WTC11 (cell line): Measurements from ENCODE around the gene WSCD2. TPM values are rescaled to one million over a fixed set of nuclear protein-coding genes. Genes with fewer than 3 reads are reported as not detected.

Source experiments
- ATAC-seq: fragments of 200-7000 bp; cut with Tn5 transposase; 2 replicates; pipeline ENCODE4 v1.10.0; 2021; ENCODE audit warnings: mild to moderate bottlenecking, moderate library complexity
- CTCF ChIA-PET: fragments of 300-600 bp; sonication (Branson Sonifier 250); formaldehyde crosslinking; loops from one replicate; lab custom pipeline; 2021; ENCODE audit warnings: antibody characterized with exemption; lab: Charles Lee
- POLR2A ChIA-PET: fragments of 350-600 bp; sonication (Branson Sonifier 250); formaldehyde crosslinking; loops from one replicate; lab custom pipeline; 2021; ENCODE audit warnings: antibody characterized with exemption; lab: Charles Lee
- DNase-seq: peaks from one replicate; pipeline ENCODE4 v3.0.0; 2021; ENCODE audit warnings: low spot score
- H3K27ac Mint-ChIP-seq: 2 replicates; pipeline ENCODE4 v1.8.0; 2021; ENCODE audit warnings: mixed read lengths
- H3K27me3 Mint-ChIP-seq: 2 replicates; pipeline ENCODE4 v1.8.0; 2021; ENCODE audit warnings: low read depth, mild to moderate bottlenecking, moderate library complexity, mixed read lengths
- H3K36me3 Mint-ChIP-seq: 2 replicates; pipeline ENCODE4 v1.8.0; 2021; ENCODE audit warnings: mixed read lengths
- H3K4me1 Mint-ChIP-seq: 2 replicates; pipeline ENCODE4 v1.8.0; 2022; ENCODE audit warnings: mixed read lengths
- H3K4me3 Mint-ChIP-seq: 2 replicates; pipeline ENCODE4 v1.8.0; 2021; ENCODE audit warnings: mild to moderate bottlenecking, moderate library complexity, mixed read lengths
- H3K9me3 Mint-ChIP-seq: 2 replicates; pipeline ENCODE4 v1.8.0; 2021; ENCODE audit warnings: mixed read lengths
- CBFB ChIP-seq: sonication (generic); formaldehyde crosslinking; IDR thresholded peaks from 2 replicates; pipeline ENCODE4 v1.8.1; 2022; ENCODE audit warnings: mild to moderate bottlenecking, low read depth, missing genetic modification reagents
- CREM ChIP-seq: sonication (generic); formaldehyde crosslinking; IDR thresholded peaks from 2 replicates; pipeline ENCODE4 v1.8.1; 2022; ENCODE audit warnings: mild to moderate bottlenecking, missing genetic modification reagents, moderate library complexity
- E2F1 ChIP-seq: sonication (generic); formaldehyde crosslinking; IDR thresholded peaks from 2 replicates; pipeline ENCODE4 v1.8.0; 2022; ENCODE audit warnings: mild to moderate bottlenecking, missing genetic modification reagents
- E2F5 ChIP-seq: sonication (generic); formaldehyde crosslinking; IDR thresholded peaks from 2 replicates; pipeline ENCODE4 v1.8.1; 2022; ENCODE audit warnings: mild to moderate bottlenecking, moderate library complexity, missing genetic modification reagents
- ELF4 ChIP-seq: sonication (generic); formaldehyde crosslinking; IDR thresholded peaks from 2 replicates; pipeline ENCODE4 v1.8.1; 2022; ENCODE audit warnings: low read depth, mild to moderate bottlenecking, moderate library complexity, missing genetic modification reagents
- GABPB1 ChIP-seq: sonication (generic); formaldehyde crosslinking; IDR thresholded peaks from 2 replicates; pipeline ENCODE4 v1.8.1; 2023; ENCODE audit warnings: mild to moderate bottlenecking, missing genetic modification reagents
- GRHL2 ChIP-seq: fragments of 250-450 bp; sonication (Bioruptor Pico); IDR thresholded peaks from 2 replicates; pipeline ENCODE4 v1.8.0; 2022; ENCODE audit warnings: mild to moderate bottlenecking, moderate library complexity; ENCODE audit not compliant: insufficient replicate concordance, severe bottlenecking
- JAZF1 ChIP-seq: fragments of 250-450 bp; sonication (Bioruptor Pico); IDR thresholded peaks from 2 replicates; pipeline ENCODE4 v1.9.0; 2021; ENCODE audit warnings: moderate library complexity, mild to moderate bottlenecking, inconsistent platforms
- JUN ChIP-seq: sonication (generic); formaldehyde crosslinking; IDR thresholded peaks from 2 replicates; pipeline ENCODE4 v1.8.0; 2023; ENCODE audit warnings: mild to moderate bottlenecking, missing genetic modification reagents
- MLX ChIP-seq: sonication (generic); formaldehyde crosslinking; IDR thresholded peaks from 2 replicates; pipeline ENCODE4 v1.8.1; 2023; ENCODE audit warnings: mild to moderate bottlenecking, missing genetic modification reagents, moderate library complexity
- TP53 ChIP-seq: sonication (generic); formaldehyde crosslinking; IDR thresholded peaks from 2 replicates; pipeline ENCODE4 v1.8.1; 2023; ENCODE audit warnings: mild to moderate bottlenecking, missing genetic modification reagents
- ZBTB21 ChIP-seq: sonication (generic); formaldehyde crosslinking; IDR thresholded peaks from 2 replicates; pipeline ENCODE4 v1.8.1; 2023; ENCODE audit warnings: mild to moderate bottlenecking, missing genetic modification reagents, borderline replicate concordance
- ZNF121 ChIP-seq: sonication (generic); formaldehyde crosslinking; IDR thresholded peaks from 2 replicates; pipeline ENCODE4 v1.8.0; 2023; ENCODE audit warnings: missing genetic modification reagents
- ZNF423 ChIP-seq: fragments of 250-450 bp; sonication (Bioruptor Pico); IDR thresholded peaks from 2 replicates; pipeline ENCODE4 v2.1.2; 2022; ENCODE audit warnings: mild to moderate bottlenecking, moderate library complexity
- total RNA-seq: library from RNA; stranded (reverse); gene quantifications from 3 replicates; pipeline ENCODE4 v1.2.3, GENCODE V29; 2021
- TF ChIP-seq, protein P1 (sequence below): sonication (generic); formaldehyde crosslinking; conservative IDR thresholded peaks from 2 replicates; pipeline ENCODE4 v1.8.1; 2023; ENCODE audit warnings: mild to moderate bottlenecking, low read depth, missing genetic modification reagents, moderate library complexity
- TF ChIP-seq, protein P2 (sequence below): sonication (generic); formaldehyde crosslinking; IDR thresholded peaks from 2 replicates; pipeline ENCODE4 v1.8.0; 2023; ENCODE audit warnings: mild to moderate bottlenecking, missing genetic modification reagents
- TF ChIP-seq, protein P3 (sequence below): sonication (generic); formaldehyde crosslinking; IDR thresholded peaks from 2 replicates; pipeline ENCODE4 v1.8.1; 2023; ENCODE audit warnings: mild to moderate bottlenecking, missing genetic modification reagents
- TF ChIP-seq, protein P4 (sequence below): sonication (generic); formaldehyde crosslinking; IDR thresholded peaks from 2 replicates; pipeline ENCODE4 v1.8.1; 2022; ENCODE audit warnings: low read depth, missing genetic modification reagents, borderline replicate concordance

WSCD2 gene
- total RNA-seq, 1 experiment from 2014 or later: 1.1 TPM

- TF ChIP-seq, protein P1, sequence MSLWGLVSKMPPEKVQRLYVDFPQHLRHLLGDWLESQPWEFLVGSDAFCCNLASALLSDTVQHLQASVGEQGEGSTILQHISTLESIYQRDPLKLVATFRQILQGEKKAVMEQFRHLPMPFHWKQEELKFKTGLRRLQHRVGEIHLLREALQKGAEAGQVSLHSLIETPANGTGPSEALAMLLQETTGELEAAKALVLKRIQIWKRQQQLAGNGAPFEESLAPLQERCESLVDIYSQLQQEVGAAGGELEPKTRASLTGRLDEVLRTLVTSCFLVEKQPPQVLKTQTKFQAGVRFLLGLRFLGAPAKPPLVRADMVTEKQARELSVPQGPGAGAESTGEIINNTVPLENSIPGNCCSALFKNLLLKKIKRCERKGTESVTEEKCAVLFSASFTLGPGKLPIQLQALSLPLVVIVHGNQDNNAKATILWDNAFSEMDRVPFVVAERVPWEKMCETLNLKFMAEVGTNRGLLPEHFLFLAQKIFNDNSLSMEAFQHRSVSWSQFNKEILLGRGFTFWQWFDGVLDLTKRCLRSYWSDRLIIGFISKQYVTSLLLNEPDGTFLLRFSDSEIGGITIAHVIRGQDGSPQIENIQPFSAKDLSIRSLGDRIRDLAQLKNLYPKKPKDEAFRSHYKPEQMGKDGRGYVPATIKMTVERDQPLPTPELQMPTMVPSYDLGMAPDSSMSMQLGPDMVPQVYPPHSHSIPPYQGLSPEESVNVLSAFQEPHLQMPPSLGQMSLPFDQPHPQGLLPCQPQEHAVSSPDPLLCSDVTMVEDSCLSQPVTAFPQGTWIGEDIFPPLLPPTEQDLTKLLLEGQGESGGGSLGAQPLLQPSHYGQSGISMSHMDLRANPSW: no peak
- TF ChIP-seq E2F5 (CRISPR knock-in tag): no peak
- no peak for TF ChIP-seq TP53
- no peak for TF ChIP-seq JAZF1 (CRISPR knock-in tag)
- TF ChIP-seq, protein P2, sequence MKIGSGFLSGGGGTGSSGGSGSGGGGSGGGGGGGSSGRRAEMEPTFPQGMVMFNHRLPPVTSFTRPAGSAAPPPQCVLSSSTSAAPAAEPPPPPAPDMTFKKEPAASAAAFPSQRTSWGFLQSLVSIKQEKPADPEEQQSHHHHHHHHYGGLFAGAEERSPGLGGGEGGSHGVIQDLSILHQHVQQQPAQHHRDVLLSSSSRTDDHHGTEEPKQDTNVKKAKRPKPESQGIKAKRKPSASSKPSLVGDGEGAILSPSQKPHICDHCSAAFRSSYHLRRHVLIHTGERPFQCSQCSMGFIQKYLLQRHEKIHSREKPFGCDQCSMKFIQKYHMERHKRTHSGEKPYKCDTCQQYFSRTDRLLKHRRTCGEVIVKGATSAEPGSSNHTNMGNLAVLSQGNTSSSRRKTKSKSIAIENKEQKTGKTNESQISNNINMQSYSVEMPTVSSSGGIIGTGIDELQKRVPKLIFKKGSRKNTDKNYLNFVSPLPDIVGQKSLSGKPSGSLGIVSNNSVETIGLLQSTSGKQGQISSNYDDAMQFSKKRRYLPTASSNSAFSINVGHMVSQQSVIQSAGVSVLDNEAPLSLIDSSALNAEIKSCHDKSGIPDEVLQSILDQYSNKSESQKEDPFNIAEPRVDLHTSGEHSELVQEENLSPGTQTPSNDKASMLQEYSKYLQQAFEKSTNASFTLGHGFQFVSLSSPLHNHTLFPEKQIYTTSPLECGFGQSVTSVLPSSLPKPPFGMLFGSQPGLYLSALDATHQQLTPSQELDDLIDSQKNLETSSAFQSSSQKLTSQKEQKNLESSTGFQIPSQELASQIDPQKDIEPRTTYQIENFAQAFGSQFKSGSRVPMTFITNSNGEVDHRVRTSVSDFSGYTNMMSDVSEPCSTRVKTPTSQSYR (CRISPR knock-in tag): no peak
- no peak for TF ChIP-seq ZNF121 (CRISPR knock-in tag)
- TF ChIP-seq CBFB (CRISPR knock-in tag): no peak
- TF ChIP-seq, protein P3, sequence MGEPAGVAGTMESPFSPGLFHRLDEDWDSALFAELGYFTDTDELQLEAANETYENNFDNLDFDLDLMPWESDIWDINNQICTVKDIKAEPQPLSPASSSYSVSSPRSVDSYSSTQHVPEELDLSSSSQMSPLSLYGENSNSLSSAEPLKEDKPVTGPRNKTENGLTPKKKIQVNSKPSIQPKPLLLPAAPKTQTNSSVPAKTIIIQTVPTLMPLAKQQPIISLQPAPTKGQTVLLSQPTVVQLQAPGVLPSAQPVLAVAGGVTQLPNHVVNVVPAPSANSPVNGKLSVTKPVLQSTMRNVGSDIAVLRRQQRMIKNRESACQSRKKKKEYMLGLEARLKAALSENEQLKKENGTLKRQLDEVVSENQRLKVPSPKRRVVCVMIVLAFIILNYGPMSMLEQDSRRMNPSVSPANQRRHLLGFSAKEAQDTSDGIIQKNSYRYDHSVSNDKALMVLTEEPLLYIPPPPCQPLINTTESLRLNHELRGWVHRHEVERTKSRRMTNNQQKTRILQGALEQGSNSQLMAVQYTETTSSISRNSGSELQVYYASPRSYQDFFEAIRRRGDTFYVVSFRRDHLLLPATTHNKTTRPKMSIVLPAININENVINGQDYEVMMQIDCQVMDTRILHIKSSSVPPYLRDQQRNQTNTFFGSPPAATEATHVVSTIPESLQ (CRISPR knock-in tag): no peak
- no peak for TF ChIP-seq CREM (CRISPR knock-in tag)
- TF ChIP-seq MLX (CRISPR knock-in tag): no peak
- TF ChIP-seq ELF4: no peak
- no peak for TF ChIP-seq JUN (CRISPR knock-in tag)
These were observed 126.1 kb downstream of the WSCD2 start (continued) for GRCh38 chr12:108255252-108255602.

GRCh38 chr12:108257004-108257403 lies 127.9 kb downstream of the WSCD2 start:
- CTCF ChIA-PET: no interaction called here
- Mint-ChIP-seq H3K36me3 (peaks cover 28% of the 10 kb centered on the region), H3K4me3 (no peak overlapping the region), H3K4me1 (peaks cover 31% of the 10 kb centered on the region), H3K27ac (no peak overlapping the region), H3K27me3 (peaks cover 7% of the 10 kb centered on the region; the same call in 1 of the 2 replicates)
- DNase-seq: no peak
- no peak for TF ChIP-seq ZBTB21 (CRISPR knock-in tag)
- TF ChIP-seq GRHL2 (CRISPR knock-in tag): no peak
- TF ChIP-seq, protein P4, sequence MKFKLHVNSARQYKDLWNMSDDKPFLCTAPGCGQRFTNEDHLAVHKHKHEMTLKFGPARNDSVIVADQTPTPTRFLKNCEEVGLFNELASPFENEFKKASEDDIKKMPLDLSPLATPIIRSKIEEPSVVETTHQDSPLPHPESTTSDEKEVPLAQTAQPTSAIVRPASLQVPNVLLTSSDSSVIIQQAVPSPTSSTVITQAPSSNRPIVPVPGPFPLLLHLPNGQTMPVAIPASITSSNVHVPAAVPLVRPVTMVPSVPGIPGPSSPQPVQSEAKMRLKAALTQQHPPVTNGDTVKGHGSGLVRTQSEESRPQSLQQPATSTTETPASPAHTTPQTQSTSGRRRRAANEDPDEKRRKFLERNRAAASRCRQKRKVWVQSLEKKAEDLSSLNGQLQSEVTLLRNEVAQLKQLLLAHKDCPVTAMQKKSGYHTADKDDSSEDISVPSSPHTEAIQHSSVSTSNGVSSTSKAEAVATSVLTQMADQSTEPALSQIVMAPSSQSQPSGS: no peak
- TF ChIP-seq ZNF423 (CRISPR knock-in tag): no peak
- TF ChIP-seq E2F1: no peak
- no peak for TF ChIP-seq GABPB1
- TF ChIP-seq, all 79 proteins: peak for 0
- peaks cover 33% of the 10 kb centered on the region for H3K9me3 Mint-ChIP-seq
- no peak for ATAC-seq
- POLR2A ChIA-PET: no interaction called here
